HepG2 (cell line): Measurements from ENCODE around the gene HCK. TPM values are rescaled to one million over a fixed set of nuclear protein-coding genes. Genes with fewer than 3 reads are reported as not detected.

Experiments
- EZH2 ChIP-seq: conservative IDR thresholded peaks from 2 replicates; pipeline ENCODE4 v1.6.1; 2012; ENCODE audit warnings: mild to moderate bottlenecking, low read depth, low read length, moderate library complexity
- GATAD2A ChIP-seq: IDR thresholded peaks from 2 replicates; pipeline ENCODE4 v1.6.1; 2016
- JUN ChIP-seq: sonication (generic); formaldehyde crosslinking; IDR thresholded peaks from 2 replicates; pipeline ENCODE4 v1.4.0; 2020; ENCODE audit warnings: mild to moderate bottlenecking, missing genetic modification reagents
- MED13 ChIP-seq: sonication (generic); formaldehyde crosslinking; IDR thresholded peaks from 2 replicates; pipeline ENCODE4 v1.5.0; 2020; ENCODE audit warnings: missing genetic modification reagents
- NR1H2 ChIP-seq: sonication (generic); formaldehyde crosslinking; IDR thresholded peaks from 2 replicates; pipeline ENCODE4 v1.8.1; 2022; ENCODE audit warnings: low read depth, missing genetic modification reagents, borderline replicate concordance
- RBFOX2 ChIP-seq: fragments of 200-400 bp; formaldehyde crosslinking; IDR thresholded peaks from 2 replicates; pipeline ENCODE4 v1.6.1; 2017; ENCODE audit warnings: low read depth, mild to moderate bottlenecking, low read length
- SAFB2 ChIP-seq: sonication (generic); formaldehyde crosslinking; IDR thresholded peaks from 2 replicates; pipeline ENCODE4 v1.5.1; 2020; ENCODE audit warnings: missing genetic modification reagents, low read depth, mild to moderate bottlenecking, borderline replicate concordance
- SP1 ChIP-seq, 2 experiments: fragments of 450-650 bp in 1 of 2; sonication (generic) in 1 of 2; formaldehyde crosslinking in 1 of 2; IDR thresholded peaks; 2 replicates each; pipeline versions ENCODE4 v1.4.0 to v1.6.1; 2016 to 2020; ENCODE audit warnings: missing genetic modification reagents in 1 of 2
- YEATS2 ChIP-seq: sonication (generic); formaldehyde crosslinking; IDR thresholded peaks from 2 replicates; pipeline ENCODE4 v1.4.0; 2020; ENCODE audit warnings: missing genetic modification reagents, borderline replicate concordance
- ZNF251 ChIP-seq: sonication (generic); formaldehyde crosslinking; IDR thresholded peaks from 2 replicates; pipeline ENCODE4 v1.9.0; 2021; ENCODE audit warnings: mild to moderate bottlenecking, missing genetic modification reagents
- ZNF281 ChIP-seq: sonication (generic); formaldehyde crosslinking; IDR thresholded peaks from 2 replicates; pipeline ENCODE4 v1.4.0; 2020; ENCODE audit warnings: missing genetic modification reagents, borderline replicate concordance
- ZNF34 ChIP-seq: sonication (generic); formaldehyde crosslinking; IDR thresholded peaks from 2 replicates; pipeline ENCODE4 v1.4.0; 2020; ENCODE audit warnings: mild to moderate bottlenecking, missing genetic modification reagents, borderline replicate concordance
- ZNF530 ChIP-seq: sonication (generic); formaldehyde crosslinking; IDR thresholded peaks from 2 replicates; pipeline ENCODE4 v1.5.0; 2020; ENCODE audit warnings: low read depth, mild to moderate bottlenecking, missing genetic modification reagents
- ZNF557 ChIP-seq: sonication (generic); formaldehyde crosslinking; IDR thresholded peaks from 2 replicates; pipeline ENCODE4 v1.4.0; 2020; ENCODE audit warnings: missing genetic modification reagents
- ZNF749 ChIP-seq: sonication (generic); formaldehyde crosslinking; IDR thresholded peaks from 2 replicates; pipeline ENCODE4 v1.8.0; 2022; ENCODE audit warnings: mild to moderate bottlenecking, missing genetic modification reagents, moderate library complexity, borderline replicate concordance
- polyA plus RNA-seq, 8 experiments: library from polyadenylated mRNA; depleted of rRNA in 3 of 8; stranded (reverse) in 7 of 8; unstranded in 1 of 8; fragments of >200 nt; fragmentation: Illumina TruSeq in 4 of 8; extraction: Trizol in 4 of 8; gene quantifications; 2 replicates each; pipeline versions ENCODE4 v1.2.1 to v1.2.3, GENCODE V29; 2011 to 2016; ENCODE audit warnings: low read depth in 4 of 8, missing spikeins in 1 of 8, mixed read lengths in 1 of 8; ENCODE audit not compliant: insufficient read depth in 1 of 8
- total RNA-seq, 5 experiments: library from RNA; depleted of rRNA; stranded (reverse); fragments of >200 nt; fragmentation: Illumina TruSeq; extraction: Trizol; gene quantifications; 2 replicates each; pipeline ENCODE4 v1.2.3, GENCODE V29; 2016; ENCODE audit warnings: low read depth in 1 of 5
- TF ChIP-seq, protein P1 (sequence below): sonication (generic); formaldehyde crosslinking; IDR thresholded peaks from 2 replicates; pipeline ENCODE4 v1.4.0; 2020; ENCODE audit warnings: mild to moderate bottlenecking, missing genetic modification reagents
- TF ChIP-seq, protein P2 (sequence below): sonication (generic); formaldehyde crosslinking; IDR thresholded peaks from 2 replicates; pipeline ENCODE4 v1.5.1; 2020; ENCODE audit warnings: missing genetic modification reagents, mild to moderate bottlenecking, borderline replicate concordance
- TF ChIP-seq, protein P3 (sequence below): sonication (generic); formaldehyde crosslinking; IDR thresholded peaks from 2 replicates; pipeline ENCODE4 v1.4.0; 2020; ENCODE audit warnings: missing genetic modification reagents, mild to moderate bottlenecking, borderline replicate concordance

The HCK gene
- total and polyA plus RNA-seq, 2 of the 13 experiments (the other 11 are each of a cell fraction or from before 2014, with no cell fraction given): 0.04 TPM; not detected in 1

DNA sequence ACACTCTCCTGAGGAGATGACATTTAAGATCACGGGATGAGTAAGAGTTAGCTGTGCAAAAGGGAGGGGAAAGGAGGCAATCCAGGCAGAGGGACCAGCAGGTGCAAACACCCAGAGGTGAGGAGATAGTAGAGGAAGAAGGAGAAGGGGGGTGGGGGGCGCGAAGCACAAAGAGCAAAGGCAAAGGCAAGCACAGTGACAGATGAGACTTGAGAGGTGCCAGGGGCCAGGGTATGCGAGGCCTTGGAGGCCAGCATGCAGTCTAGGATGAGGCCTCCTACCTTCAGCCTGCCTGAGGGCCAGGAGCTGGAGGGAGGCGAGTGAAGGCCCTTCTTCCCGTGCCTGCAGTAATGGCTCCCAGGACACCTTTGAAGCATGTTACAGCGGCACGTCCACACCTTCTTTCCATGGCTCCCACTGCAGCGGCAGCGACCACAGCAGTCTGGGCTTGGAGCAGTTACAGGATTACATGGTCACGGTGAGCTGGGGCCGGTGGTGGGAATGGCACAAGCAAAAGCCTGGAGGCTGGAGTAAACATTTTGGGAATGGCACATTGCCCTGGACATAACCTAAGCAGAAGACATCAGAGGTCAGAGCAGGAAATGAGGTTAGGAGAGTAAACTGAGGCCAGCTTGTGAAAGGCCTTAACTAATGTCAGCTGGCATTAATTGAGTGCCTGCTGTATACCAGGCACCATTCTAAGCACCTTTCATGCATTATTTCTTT is 23.2 kb upstream of the HCK start (continued):
- TF ChIP-seq, protein P1, sequence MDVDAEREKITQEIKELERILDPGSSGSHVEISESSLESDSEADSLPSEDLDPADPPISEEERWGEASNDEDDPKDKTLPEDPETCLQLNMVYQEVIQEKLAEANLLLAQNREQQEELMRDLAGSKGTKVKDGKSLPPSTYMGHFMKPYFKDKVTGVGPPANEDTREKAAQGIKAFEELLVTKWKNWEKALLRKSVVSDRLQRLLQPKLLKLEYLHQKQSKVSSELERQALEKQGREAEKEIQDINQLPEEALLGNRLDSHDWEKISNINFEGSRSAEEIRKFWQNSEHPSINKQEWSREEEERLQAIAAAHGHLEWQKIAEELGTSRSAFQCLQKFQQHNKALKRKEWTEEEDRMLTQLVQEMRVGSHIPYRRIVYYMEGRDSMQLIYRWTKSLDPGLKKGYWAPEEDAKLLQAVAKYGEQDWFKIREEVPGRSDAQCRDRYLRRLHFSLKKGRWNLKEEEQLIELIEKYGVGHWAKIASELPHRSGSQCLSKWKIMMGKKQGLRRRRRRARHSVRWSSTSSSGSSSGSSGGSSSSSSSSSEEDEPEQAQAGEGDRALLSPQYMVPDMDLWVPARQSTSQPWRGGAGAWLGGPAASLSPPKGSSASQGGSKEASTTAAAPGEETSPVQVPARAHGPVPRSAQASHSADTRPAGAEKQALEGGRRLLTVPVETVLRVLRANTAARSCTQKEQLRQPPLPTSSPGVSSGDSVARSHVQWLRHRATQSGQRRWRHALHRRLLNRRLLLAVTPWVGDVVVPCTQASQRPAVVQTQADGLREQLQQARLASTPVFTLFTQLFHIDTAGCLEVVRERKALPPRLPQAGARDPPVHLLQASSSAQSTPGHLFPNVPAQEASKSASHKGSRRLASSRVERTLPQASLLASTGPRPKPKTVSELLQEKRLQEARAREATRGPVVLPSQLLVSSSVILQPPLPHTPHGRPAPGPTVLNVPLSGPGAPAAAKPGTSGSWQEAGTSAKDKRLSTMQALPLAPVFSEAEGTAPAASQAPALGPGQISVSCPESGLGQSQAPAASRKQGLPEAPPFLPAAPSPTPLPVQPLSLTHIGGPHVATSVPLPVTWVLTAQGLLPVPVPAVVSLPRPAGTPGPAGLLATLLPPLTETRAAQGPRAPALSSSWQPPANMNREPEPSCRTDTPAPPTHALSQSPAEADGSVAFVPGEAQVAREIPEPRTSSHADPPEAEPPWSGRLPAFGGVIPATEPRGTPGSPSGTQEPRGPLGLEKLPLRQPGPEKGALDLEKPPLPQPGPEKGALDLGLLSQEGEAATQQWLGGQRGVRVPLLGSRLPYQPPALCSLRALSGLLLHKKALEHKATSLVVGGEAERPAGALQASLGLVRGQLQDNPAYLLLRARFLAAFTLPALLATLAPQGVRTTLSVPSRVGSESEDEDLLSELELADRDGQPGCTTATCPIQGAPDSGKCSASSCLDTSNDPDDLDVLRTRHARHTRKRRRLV: no peak
- TF ChIP-seq ZNF281 (CRISPR knock-in tag) (no peak), ZNF749 (CRISPR knock-in tag) (no peak), ZNF34 (CRISPR knock-in tag) (no peak), SP1 (IDR thresholded peaks at IDR 0.05) (no peak), SP1 (CRISPR knock-in tag; IDR thresholded peaks at IDR 0.05) (peak; percentile 36; the same call in 1 of the 2 replicates), ZNF530 (no peak), ZNF251 (CRISPR knock-in tag) (no peak), GATAD2A (CRISPR knock-in tag) (peak; percentile 64; the same call in 1 of the 2 replicates), YEATS2 (peak; percentile 72; the same call in 1 of the 2 replicates), MED13 (CRISPR knock-in tag) (no peak), RBFOX2 (no peak), SAFB2 (CRISPR knock-in tag) (peak; percentile 61; the same call in 1 of the 2 replicates), EZH2 (no peak), JUN (CRISPR knock-in tag) (no peak), NR1H2 (CRISPR knock-in tag) (no peak), ZNF557 (CRISPR knock-in tag) (no peak)
- TF ChIP-seq, protein P2, sequence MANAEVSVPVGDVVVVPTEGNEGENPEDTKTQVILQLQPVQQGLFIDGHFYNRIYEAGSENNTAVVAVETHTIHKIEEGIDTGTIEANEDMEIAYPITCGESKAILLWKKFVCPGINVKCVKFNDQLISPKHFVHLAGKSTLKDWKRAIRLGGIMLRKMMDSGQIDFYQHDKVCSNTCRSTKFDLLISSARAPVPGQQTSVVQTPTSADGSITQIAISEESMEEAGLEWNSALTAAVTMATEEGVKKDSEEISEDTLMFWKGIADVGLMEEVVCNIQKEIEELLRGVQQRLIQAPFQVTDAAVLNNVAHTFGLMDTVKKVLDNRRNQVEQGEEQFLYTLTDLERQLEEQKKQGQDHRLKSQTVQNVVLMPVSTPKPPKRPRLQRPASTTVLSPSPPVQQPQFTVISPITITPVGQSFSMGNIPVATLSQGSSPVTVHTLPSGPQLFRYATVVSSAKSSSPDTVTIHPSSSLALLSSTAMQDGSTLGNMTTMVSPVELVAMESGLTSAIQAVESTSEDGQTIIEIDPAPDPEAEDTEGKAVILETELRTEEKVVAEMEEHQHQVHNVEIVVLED (CRISPR knock-in tag): no peak
- TF ChIP-seq, protein P3, sequence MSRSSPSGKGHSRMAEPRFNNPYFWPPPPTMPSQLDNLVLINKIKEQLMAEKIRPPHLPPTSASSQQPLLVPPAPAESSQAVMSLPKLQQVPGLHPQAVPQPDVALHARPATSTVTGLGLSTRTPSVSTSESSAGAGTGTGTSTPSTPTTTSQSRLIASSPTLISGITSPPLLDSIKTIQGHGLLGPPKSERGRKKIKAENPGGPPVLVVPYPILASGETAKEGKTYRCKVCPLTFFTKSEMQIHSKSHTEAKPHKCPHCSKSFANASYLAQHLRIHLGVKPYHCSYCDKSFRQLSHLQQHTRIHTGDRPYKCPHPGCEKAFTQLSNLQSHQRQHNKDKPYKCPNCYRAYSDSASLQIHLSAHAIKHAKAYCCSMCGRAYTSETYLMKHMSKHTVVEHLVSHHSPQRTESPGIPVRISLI (CRISPR knock-in tag): no peak; the same call in 1 of the 2 replicates
